GM19324 (cell line): ENCODE measurements around the gene CCDC88B.

Source experiments
- ATAC-seq: cut with Tn5 transposase; IDR thresholded peaks from one replicate; pipeline ENCODE4 v1.9.1; 2021; ENCODE audit warnings: mild to moderate bottlenecking, moderate library complexity; ENCODE audit not compliant: unreplicated experiment, low FRiP score

The CCDC88B gene

DNA sequence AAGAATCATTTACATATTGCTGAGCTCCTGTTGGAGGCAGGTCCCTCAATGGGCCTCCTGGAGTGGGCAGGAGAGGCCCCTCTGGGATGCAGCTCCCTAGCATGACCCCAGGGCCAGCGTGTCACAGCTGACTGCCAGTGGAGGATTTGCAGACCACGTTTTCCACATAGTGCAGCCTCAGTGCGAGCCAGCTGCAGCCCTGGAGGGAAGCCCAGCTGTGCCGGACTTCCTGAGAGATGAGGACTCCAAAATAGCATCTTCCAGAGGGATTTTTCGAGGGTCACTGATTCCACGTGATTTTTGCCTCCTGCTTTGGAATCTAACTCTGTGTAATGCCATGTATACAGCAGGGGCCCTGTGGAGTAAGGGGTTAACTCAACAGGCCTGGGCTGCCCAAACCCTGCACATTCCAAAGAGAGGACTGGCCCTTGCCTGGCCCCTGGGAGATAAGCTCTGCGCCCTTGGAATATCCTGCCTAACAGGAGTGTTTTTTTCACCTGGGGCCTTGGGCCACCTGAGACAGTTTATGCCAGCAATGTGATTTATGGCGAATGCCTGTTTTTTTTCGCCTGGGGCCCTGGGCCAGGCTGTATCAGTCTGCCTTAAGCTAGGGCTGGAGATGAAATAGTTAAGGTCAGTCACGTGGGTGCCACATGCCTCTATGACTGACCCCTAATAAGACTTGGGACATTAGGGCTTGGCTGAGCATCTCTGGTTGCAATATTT, 66.4 kb downstream of the CCDC88B start:
- ATAC-seq, result no peak
